B cell (primary cell): ENCODE measurements around the gene ASAP3. TPM values are rescaled to one million over a fixed set of nuclear protein-coding genes. Genes with fewer than 3 reads are reported as not detected.

Experiments used
- ATAC-seq: fragments of 200-7000 bp; cut with Tn5 transposase; one replicate; pipeline ENCODE4 v1.10.0; 2021; ENCODE audit warnings: low read depth, mild to moderate bottlenecking, moderate number of reproducible peaks, moderate library complexity
- CTCF ChIA-PET: fragments of 350-600 bp; sonication (Branson Sonifier 250); formaldehyde crosslinking; loops from one replicate; lab custom pipeline; 2021; ENCODE audit warnings: antibody characterized with exemption, inconsistent platforms; lab: Charles Lee
- POLR2A ChIA-PET: fragments of 350-600 bp; sonication (Branson Sonifier 250); formaldehyde crosslinking; loops from one replicate; lab custom pipeline; 2021; ENCODE audit warnings: antibody characterized with exemption; lab: Charles Lee
- DNase-seq: peaks from one replicate; pipeline ENCODE4 v3.0.0; 2013
- H2AFZ ChIP-seq: 2 replicates; pipeline ENCODE4 v1.6.1; 2012; ENCODE audit warnings: mild to moderate bottlenecking, low read depth, low read length; ENCODE audit not compliant: insufficient read depth, poor library complexity, severe bottlenecking
- H3K27ac ChIP-seq, 2 donors: 1 replicate in 1 of 2; 2 replicates in 1 of 2; pipeline ENCODE4 v1.5.1; 2012 to 2013; ENCODE audit warnings: low read length in 2 of 2, mild to moderate bottlenecking in 2 of 2, moderate library complexity in 1 of 2
- H3K27me3 ChIP-seq, 4 experiments: fragments of 200-600 bp in 1 of 4; sonication (generic) in 1 of 4; replicated peaks in 1 of 4; 1 replicate in 2 of 4; 2 replicates in 2 of 4; pipeline versions ENCODE4 v1.6.1 to v1.7.0; 2013 to 2016; ENCODE audit warnings: low read length in 3 of 4, mild to moderate bottlenecking in 2 of 4, mixed read lengths in 1 of 4, moderate library complexity in 1 of 4; ENCODE audit not compliant: insufficient read depth in 4 of 4, control insufficient read depth in 3 of 4; ENCODE audit errors: control extremely low read depth in 1 of 4
- H3K36me3 ChIP-seq, 2 experiments: replicated peaks in 1 of 2; 1 replicate in 1 of 2; 2 replicates in 1 of 2; pipeline versions ENCODE4 v1.6.1 to v1.7.1; 2013; ENCODE audit warnings: low read length in 1 of 2; ENCODE audit not compliant: insufficient read depth in 2 of 2, control insufficient read depth in 1 of 2; ENCODE audit errors: control extremely low read depth in 1 of 2, extremely low read depth in 1 of 2
- H3K4me1 ChIP-seq, 2 donors: fragments of 200-600 bp in 1 of 2; sonication (generic) in 1 of 2; 1 replicate in 1 of 2; 2 replicates in 1 of 2; pipeline versions ENCODE4 v1.5.1 to v1.6.1; 2013 to 2017; ENCODE audit warnings: low read length in 2 of 2; ENCODE audit not compliant: control insufficient read depth in 2 of 2, insufficient read depth in 2 of 2
- H3K4me2 ChIP-seq: replicated peaks from 2 replicates; pipeline ENCODE3; 2012; ENCODE audit warnings: mild to moderate bottlenecking, low read depth, low read length; ENCODE audit not compliant: poor library complexity, severe bottlenecking
- H3K4me3 ChIP-seq, 5 experiments: fragments of 200-600 bp in 1 of 5; sonication (generic) in 1 of 5; 1 replicate in 3 of 5; 2 replicates in 2 of 5; pipeline versions ENCODE4 v1.5.1 to v1.7.0; 2011 to 2016; ENCODE audit warnings: low read length in 4 of 5, mild to moderate bottlenecking in 4 of 5, low read depth in 2 of 5, control low read depth in 1 of 5, moderate library complexity in 1 of 5; ENCODE audit not compliant: insufficient read depth in 1 of 5; ENCODE audit errors: control extremely low read depth in 1 of 5, extremely low read depth in 1 of 5
- H3K79me2 ChIP-seq: fragments of 200-600 bp; sonication (generic); one replicate; pipeline ENCODE4 v1.6.0; 2016; ENCODE audit warnings: low read length; ENCODE audit not compliant: control insufficient read depth, insufficient read depth
- H3K9ac ChIP-seq: fragments of 200-600 bp; sonication (generic); 2 replicates; pipeline ENCODE4 v1.6.1; 2017; ENCODE audit warnings: mild to moderate bottlenecking, low read length, moderate library complexity
- H3K9me3 ChIP-seq, 3 donors: one replicate each; pipeline versions ENCODE4 v1.6.1 to v1.7.1; 2013; ENCODE audit warnings: low read length in 2 of 3; ENCODE audit not compliant: control insufficient read depth in 2 of 3, insufficient read depth in 1 of 3; ENCODE audit errors: control extremely low read depth in 1 of 3
- H4K20me1 ChIP-seq: 2 replicates; pipeline ENCODE4 v1.6.0; 2012; ENCODE audit warnings: mild to moderate bottlenecking, low read length; ENCODE audit not compliant: insufficient read depth, control insufficient read depth, poor library complexity, severe bottlenecking
- H3K27ac Mint-ChIP-seq: one replicate; pipeline ENCODE4 v1.8.0; 2021; ENCODE audit warnings: mixed read lengths
- H3K27me3 Mint-ChIP-seq: one replicate; pipeline ENCODE4 v1.8.0; 2021; ENCODE audit warnings: mixed read lengths
- H3K4me1 Mint-ChIP-seq: one replicate; pipeline ENCODE4 v1.8.0; 2021; ENCODE audit warnings: mixed read lengths
- H3K4me3 Mint-ChIP-seq: one replicate; pipeline ENCODE4 v1.8.0; 2021; ENCODE audit warnings: mixed read lengths
- H3K9me3 Mint-ChIP-seq: one replicate; pipeline ENCODE4 v1.8.0; 2022; ENCODE audit warnings: mixed read lengths; ENCODE audit not compliant: insufficient read depth
- CTCF ChIP-seq: fragments of 200-600 bp; IDR thresholded peaks from one replicate; pipeline ENCODE4 v1.8.0; 2022; ENCODE audit warnings: antibody characterized with exemption, mild to moderate bottlenecking
- EZH2 ChIP-seq: IDR thresholded peaks from 2 replicates; pipeline ENCODE4 v1.6.1; 2012; ENCODE audit warnings: borderline replicate concordance, low read depth, mild to moderate bottlenecking, moderate library complexity, low read length; ENCODE audit not compliant: insufficient read depth, poor library complexity, severe bottlenecking
- WGBS: methylation state at CpG from one replicate; pipeline ENCODE4 v1.1.5; 2013; ENCODE audit warnings: missing lambda C conversion rate; ENCODE audit not compliant: insufficient coverage; 5-methylcytosine and 5-hydroxymethylcytosine counted together
- intact Hi-C: fragments of 100-400 bp; cut with micrococcal nuclease; formaldehyde crosslinking; loops from one replicate; pipeline ENCODE4 v1.10.0; 2022
- polyA plus RNA-seq: library from polyadenylated mRNA; depleted of rRNA; stranded (reverse); fragments of >200 nt; gene quantifications from 2 replicates; pipeline ENCODE4 v1.2.3, GENCODE V29; 2012
- total RNA-seq, 2 donors: library from RNA; stranded (reverse); fragments of 120-200 nt in 1 of 2; gene quantifications; 1 replicate in 1 of 2; 2 replicates in 1 of 2; pipeline versions ENCODE4 v1.2.3 to v1.2.4, GENCODE V29; 2013 to 2022

ASAP3 gene
- total and polyA plus RNA-seq, 2 donors (not counting 1 experiment from before 2014, with no cell fraction given): 2.9 to 11.0 TPM

DNA sequence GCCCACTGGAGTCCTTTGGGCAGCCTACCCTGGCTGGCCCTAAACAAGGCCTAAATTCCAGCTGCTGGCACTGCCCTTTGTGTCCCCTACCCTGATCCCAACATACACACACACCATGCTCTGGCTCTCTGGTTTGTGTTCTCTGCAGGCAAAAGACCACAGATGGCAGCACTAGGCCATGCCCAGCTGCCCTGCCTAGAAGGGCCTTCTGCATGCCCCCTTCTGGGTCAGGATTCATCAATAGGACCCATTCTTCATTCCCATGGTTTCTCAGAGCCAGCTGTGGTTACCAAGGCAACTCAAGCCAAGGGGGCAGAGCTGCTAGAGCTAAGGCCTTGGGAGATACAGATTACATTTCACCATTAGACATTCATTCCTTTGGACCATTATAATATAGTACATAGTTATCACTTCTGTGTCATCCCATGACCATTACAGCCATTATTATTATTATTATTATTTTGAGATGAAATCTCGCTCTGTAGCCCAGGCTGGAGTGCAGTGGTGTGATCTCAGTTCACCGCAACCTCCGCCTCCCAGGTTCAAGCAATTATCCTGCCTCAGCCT, 17.5 kb downstream of the ASAP3 start:
- Histone ChIP-seq H3K9me3 (no peaks in the 10 kb centered on the region), H3K4me2 (no peak overlapping the region), H3K4me3 (no peak overlapping the region), H3K4me1 (no peaks in the 10 kb centered on the region), H3K27ac (no peak overlapping the region), H2AFZ (no peak overlapping the region), H3K27me3 (no peaks in the 10 kb centered on the region), H3K79me2 (no peaks in the 10 kb centered on the region), H3K9ac (no peak overlapping the region), H4K20me1 (no peaks in the 10 kb centered on the region), H3K36me3 (no peaks in the 10 kb centered on the region)
- peaks cover 10% of the 10 kb centered on the region for H3K27me3 Mint-ChIP-seq
- DNase-seq: no peak
- intact Hi-C loops: no loop called here
- no peak for ATAC-seq
- H3K27ac Mint-ChIP-seq: no peak overlapping the region
- no peak overlapping the region for H3K4me3 Mint-ChIP-seq
- H3K4me1 Mint-ChIP-seq: no peaks in the 10 kb centered on the region
- CTCF ChIA-PET: interaction anchor here (0.6 to 1.9 kb wide), 3 partner anchors 17 to 266 kb away, joined by 3 to 7 read pairs (median 3); no protein-coding TSS in a partner anchor
- WGBS: 100% methylated on average over 2 of the region's 3 CpGs
- TF ChIP-seq EZH2 (no peak), CTCF (no peak)
- H3K9me3 Mint-ChIP-seq: no peaks in the 10 kb centered on the region
- POLR2A ChIA-PET: no interaction called here

- no peaks in the 10 kb centered on the region for H3K4me1 Mint-ChIP-seq
- no peaks in the 10 kb centered on the region for H3K4me1 ChIP-seq
- H3K4me3 ChIP-seq: no peak overlapping the region
- 93% methylated on average over 2 of the region's 3 CpGs for WGBS
- no peaks in the 10 kb centered on the region for H3K36me3 ChIP-seq
- DNase-seq (no peak), ATAC-seq (no peak)
- POLR2A ChIA-PET: no interaction called here
- H2AFZ ChIP-seq: no peak overlapping the region
- H3K27ac Mint-ChIP-seq: no peak overlapping the region
- CTCF ChIA-PET: no interaction called here
- TF ChIP-seq EZH2: no peak
- no peak for TF ChIP-seq CTCF
- H3K9me3 ChIP-seq: no peaks in the 10 kb centered on the region
- H4K20me1 ChIP-seq: no peaks in the 10 kb centered on the region
- H3K9me3 Mint-ChIP-seq: no peaks in the 10 kb centered on the region
- H3K4me3 Mint-ChIP-seq: no peak overlapping the region
- H3K27me3 Mint-ChIP-seq: peaks cover 12% of the 10 kb centered on the region
- H3K4me2 ChIP-seq: no peak overlapping the region
- no peaks in the 10 kb centered on the region for H3K79me2 ChIP-seq
- H3K9ac ChIP-seq: no peak overlapping the region
- intact Hi-C loops: no loop called here
- no peaks in the 10 kb centered on the region for H3K27me3 ChIP-seq
- no peak overlapping the region for H3K27ac ChIP-seq
Measured at GRCh38 chr1:23463286-23463685, 20.7 kb downstream of the ASAP3 start.
